Heart right ventricle (tissue), 16 donors: ENCODE measurements around the gene RAB35. TPM values are rescaled to one million over a fixed set of nuclear protein-coding genes. Genes with fewer than 3 reads are reported as not detected.

ENCODE experiments used
- ATAC-seq, 8 donors: fragments of 200-7000 bp; cut with Tn5 transposase; one replicate each; pipeline ENCODE4 v1.9.1; 2020; ENCODE audit warnings: mild to moderate bottlenecking in 8 of 8, moderate library complexity in 8 of 8, moderate number of reproducible peaks in 1 of 8
- DNase-seq, 2 donors: peaks; one replicate each; pipeline ENCODE4 v3.0.0-alpha.2; 2020
- H3K27ac ChIP-seq, 10 donors: fragments of 200-600 bp; sonication (generic) in 2 of 10; one replicate each; pipeline versions ENCODE4 v1.5.0 to v1.8.0; 2020 to 2022; ENCODE audit warnings: mild to moderate bottlenecking in 3 of 10
- H3K27me3 ChIP-seq, 7 donors: fragments of 200-600 bp; one replicate each; pipeline ENCODE4 v1.8.0; 2021 to 2022; ENCODE audit warnings: mild to moderate bottlenecking in 2 of 7
- H3K36me3 ChIP-seq, 9 donors: fragments of 200-600 bp; sonication (generic) in 1 of 9; one replicate each; pipeline versions ENCODE4 v1.5.0 to v1.8.0; 2020 to 2022; ENCODE audit warnings: mild to moderate bottlenecking in 2 of 9
- H3K4me1 ChIP-seq, 9 donors: fragments of 200-600 bp; sonication (generic) in 1 of 9; one replicate each; pipeline versions ENCODE4 v1.5.0 to v1.8.0; 2020 to 2022; ENCODE audit warnings: mild to moderate bottlenecking in 4 of 9
- H3K4me3 ChIP-seq, 10 donors: fragments of 200-600 bp; sonication (generic) in 2 of 10; one replicate each; pipeline versions ENCODE4 v1.5.0 to v1.8.0; 2020 to 2022; ENCODE audit warnings: mild to moderate bottlenecking in 7 of 10, moderate library complexity in 2 of 10
- H3K9me3 ChIP-seq, 11 donors: fragments of 200-600 bp in 10 of 11; sonication (generic) in 2 of 11; one replicate each; pipeline versions ENCODE4 v1.5.0 to v1.8.0; 2013 to 2022; ENCODE audit warnings: mild to moderate bottlenecking in 2 of 11, control low read depth in 1 of 11, moderate library complexity in 1 of 11
- CTCF ChIP-seq, 9 donors: fragments of 200-600 bp; sonication (generic) in 2 of 9; IDR thresholded peaks; one replicate each; pipeline versions ENCODE4 v1.5.0 to v1.8.0; 2021 to 2022; ENCODE audit warnings: antibody characterized with exemption in 9 of 9, mild to moderate bottlenecking in 5 of 9, moderate library complexity in 1 of 9
- WGBS, 2 donors: extraction: QIAGEN DNeasy Blood & Tissue Kit; methylation state at CpG; one replicate each; pipeline ENCODE4 v1.1.7; 2013; ENCODE audit warnings: inconsistent platforms in 1 of 2; 5-methylcytosine and 5-hydroxymethylcytosine counted together
- intact Hi-C, 10 donors: fragments of 100-400 bp; cut with DNase I; formaldehyde crosslinking; loops; one replicate each; pipeline versions ENCODE4 v1.11.1 to v1.14.2; 2022
- polyA plus RNA-seq, 2 donors: library from polyadenylated mRNA; stranded (reverse); fragments of 200-250 nt; gene quantifications; one replicate each; pipeline ENCODE4 v1.2.3, GENCODE V29; 2013
- total RNA-seq, 10 donors: library from RNA; stranded (reverse); fragmentation: NEBNext Ultra II Directional in 3 of 10; extraction: Animal tissue kit (Norgen Biotek cat#: 25700) in 3 of 10; gene quantifications; one replicate each; pipeline versions ENCODE4 v1.2.1 to v1.2.4, GENCODE V29; 2021 to 2023
- donor health status: Arrhythmogenic right ventricular cardiomyopathy.
- donor health status: ischemic (EF 13 %, LVEDD 7.1; RV severe dilation, severe dysfunction).
- donor health status: healthy with polysubstance abuse.
- donor health status: DM: no; HTN: yes; CAD: no.
- donor health status: DM: no; HTN: no; CAD: no.
- donor health status: ischemic (EF 25% LVEDD 6.9; RV normal size, moderate dysfunction).
- donor health status: ischemic (EF 25% LVEDD 5.7; RV mildly dilated, moderate dysfunction).
- donor health status: healthy.
- donor health status: DM: yes; HTN: yes; CAD: no.
- donor health status: Ischemic cardiomyopathy.
- donor health status: ischemic (EF 35%, LVEDD 5.7; RV mildly dilated, moderate dysfunction).
- donor health status: nonischemic (EF 11% LVEDD 7.7; RV severe dilation, severe dysfunction).
- donor health status: DM: yes; HTN: yes; CAD: no.
- donor health status: PGD.
- donor health status: ischemic (EF 29% LVEDD 5.4; RV normal size, mild dysfunction).
- donor health status: nonischemic (EF 23%, LVEDD 6.1; RV moderate dilation, normal function).

Gene RAB35
- total and polyA plus RNA-seq, 12 donors, result 13.3 to 33.6 (median 23.9) TPM

- Histone ChIP-seq H3K27me3 (peaks cover 0 to 37% (median 16%) of the 10 kb centered on the region in 7 donors), H3K36me3 (no peaks in the 10 kb centered on the region), H3K9me3 (no peaks in the 10 kb centered on the region), H3K27ac (no peak overlapping the region), H3K4me3 (no peak overlapping the region), H3K4me1 (peaks cover 0 to 18% (median 4%) of the 10 kb centered on the region in 9 donors)
- intact Hi-C loops, result no loop called here
- ATAC-seq (no peak), DNase-seq (no peak)
- 83 to 87% methylated on average over 10 of the region's 10 CpGs for WGBS, 2 donors
- no peak for TF ChIP-seq CTCF (IDR thresholded peaks at IDR 0.05)
Measured at GRCh38 chr12:120061575-120062214, 54.9 kb downstream of the RAB35 start.

- intact Hi-C loops, result no loop called here
- H3K27me3 ChIP-seq, result peaks cover 0 to 37% (median 16%) of the 10 kb centered on the region in 7 donors
- no peaks in the 10 kb centered on the region for H3K36me3 ChIP-seq
- TF ChIP-seq CTCF (IDR thresholded peaks at IDR 0.05), result no peak
- no peak for DNase-seq
- peaks cover 0 to 17% (median 4%) of the 10 kb centered on the region in 9 donors for H3K4me1 ChIP-seq
- 60 to 68% methylated on average over 5 of the region's 5 CpGs for WGBS, 2 donors
- no peaks in the 10 kb centered on the region for H3K9me3 ChIP-seq
- ATAC-seq, result no peak
- no peak overlapping the region for H3K4me3 ChIP-seq
- H3K27ac ChIP-seq, result no peak overlapping the region
Measured at GRCh38 chr12:120060717-120061116, 55.8 kb downstream of the RAB35 start.

GRCh38 chr12:120060196-120060595, 56.4 kb downstream of the RAB35 start:
- DNase-seq, result no peak
- no peak for ATAC-seq
- Histone ChIP-seq H3K9me3 (no peaks in the 10 kb centered on the region), H3K4me1 (peaks cover 0 to 12% (median 0%) of the 10 kb centered on the region in 9 donors), H3K4me3 (no peak overlapping the region), H3K36me3 (no peaks in the 10 kb centered on the region), H3K27ac (no peak overlapping the region), H3K27me3 (peaks cover 0 to 37% (median 16%) of the 10 kb centered on the region in 7 donors)
- intact Hi-C loops, result no loop called here
- 92 to 95% methylated on average over 1 of the region's 1 CpG for WGBS, 2 donors
- TF ChIP-seq CTCF (IDR thresholded peaks at IDR 0.05), result no peak

- 47 to 53% methylated on average over 5 of the region's 5 CpGs for WGBS, 2 donors
- intact Hi-C loops, result no loop called here
- TF ChIP-seq CTCF (IDR thresholded peaks at IDR 0.05), result no peak
Measured at GRCh38 chr12:120056739-120057138, 59.8 kb downstream of the RAB35 start.

More at GRCh38 chr12:120056739-120057138, 59.8 kb downstream of the RAB35 start:
- ATAC-seq (peak in 1 of 8 donors; percentile 47), DNase-seq (no peak)
- peaks cover 0 to 19% (median 6%) of the 10 kb centered on the region in 7 donors for H3K27me3 ChIP-seq
- peaks cover 0 to under 1% (median 0%) of the 10 kb centered on the region in 11 donors for H3K9me3 ChIP-seq
- no peak overlapping the region for H3K27ac ChIP-seq
- H3K36me3 ChIP-seq, result no peaks in the 10 kb centered on the region
- H3K4me1 ChIP-seq, result no peaks in the 10 kb centered on the region
- no peak overlapping the region for H3K4me3 ChIP-seq
